GM19025 (cell line): Measurements from ENCODE around the gene CTR9.
"Not testable (repeated sequence)": the region's sequence is repeated elsewhere in the genome, so short reads cannot be mapped to it uniquely, and the experiment has no call there.

Source experiments
- ATAC-seq: cut with Tn5 transposase; IDR thresholded peaks from one replicate; pipeline ENCODE4 v1.9.1; 2021; ENCODE audit warnings: mild to moderate bottlenecking, low read depth, moderate library complexity; ENCODE audit not compliant: unreplicated experiment

The CTR9 gene

DNA sequence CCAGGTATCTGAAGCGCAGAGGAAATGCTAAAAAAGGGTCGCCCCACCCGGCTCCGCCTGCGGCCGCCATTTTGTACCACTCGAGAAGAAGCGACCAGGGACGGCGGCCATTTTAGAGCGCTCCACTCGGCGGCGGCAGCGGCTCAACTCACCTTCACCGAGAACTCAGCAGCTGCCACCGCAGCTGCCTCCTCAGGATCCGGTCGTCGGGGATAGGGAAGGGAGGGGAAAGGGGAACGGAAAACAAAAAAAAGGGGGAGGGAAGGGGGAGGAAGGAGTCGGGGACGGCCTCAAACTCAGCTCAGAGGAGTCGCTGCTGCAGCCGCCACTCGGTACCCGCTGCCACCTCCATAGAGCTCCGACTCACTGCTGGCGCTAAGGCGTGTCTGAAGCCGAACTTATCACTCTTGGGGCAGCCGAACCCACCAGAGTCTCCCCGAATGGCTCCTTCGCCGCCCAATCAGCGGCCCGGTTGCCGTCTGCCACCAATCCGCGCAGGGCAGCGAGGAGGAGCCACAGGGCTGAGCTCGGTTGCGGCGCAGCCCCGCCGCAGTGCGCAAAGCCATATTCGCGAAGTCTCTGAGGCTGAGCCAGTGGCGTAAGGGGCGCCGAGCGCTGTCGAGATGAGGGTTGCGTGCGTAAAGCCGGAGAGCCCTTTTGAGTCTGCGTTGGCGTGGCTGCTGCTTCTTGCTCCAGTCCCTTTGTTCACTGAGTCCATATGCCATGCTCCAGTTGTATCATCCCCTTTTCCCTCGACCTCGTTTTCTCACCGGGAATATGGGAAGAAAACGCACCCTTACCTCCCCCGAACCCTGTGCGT lies 57.7 kb downstream of the CTR9 start, which contains the start of gene EIF4G2:
EIF4G2 (minus strand) TSS at position 374 of the 820 bp plus-strand sequence.
- ATAC-seq = peak; percentile 89

DNA sequence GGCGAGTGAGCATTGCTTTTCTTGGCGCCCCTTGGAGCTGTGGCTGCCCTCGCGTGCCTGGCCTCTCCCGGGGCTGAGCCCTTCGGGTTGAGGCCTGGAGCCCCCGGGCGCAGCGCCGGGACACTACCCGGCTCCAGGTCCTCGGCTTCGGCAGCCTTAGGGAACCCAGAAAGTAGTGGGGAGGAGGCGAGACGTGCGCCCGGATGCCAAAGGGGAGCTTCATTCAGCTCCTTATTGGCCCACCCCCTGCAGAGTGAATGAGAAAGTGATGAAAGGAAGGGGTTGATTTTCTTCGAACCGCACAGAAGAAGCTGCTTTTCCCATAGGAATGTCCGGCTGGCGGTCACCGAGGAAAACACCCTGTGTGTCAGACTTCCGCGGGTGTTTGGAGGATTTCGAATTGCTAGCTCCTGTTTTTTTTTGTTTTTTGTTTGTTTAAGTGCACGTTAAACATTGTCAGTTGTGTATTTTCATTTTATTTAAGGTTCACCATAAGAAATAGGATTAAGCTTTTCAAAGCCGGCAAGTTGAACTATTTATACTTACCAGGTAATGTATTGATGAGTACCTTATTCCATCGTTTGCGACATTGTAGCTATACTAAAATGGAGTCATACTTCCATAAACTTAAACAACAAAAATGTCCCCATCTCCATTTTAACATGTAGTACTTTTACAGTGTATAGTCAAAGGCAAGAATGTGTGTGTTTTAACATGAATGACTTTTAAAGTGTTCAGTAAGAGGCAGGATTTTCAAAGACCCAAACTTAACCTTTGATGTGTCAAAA lies 58.5 kb downstream of the CTR9 start:
- ATAC-seq = peak; percentile 12

DNA sequence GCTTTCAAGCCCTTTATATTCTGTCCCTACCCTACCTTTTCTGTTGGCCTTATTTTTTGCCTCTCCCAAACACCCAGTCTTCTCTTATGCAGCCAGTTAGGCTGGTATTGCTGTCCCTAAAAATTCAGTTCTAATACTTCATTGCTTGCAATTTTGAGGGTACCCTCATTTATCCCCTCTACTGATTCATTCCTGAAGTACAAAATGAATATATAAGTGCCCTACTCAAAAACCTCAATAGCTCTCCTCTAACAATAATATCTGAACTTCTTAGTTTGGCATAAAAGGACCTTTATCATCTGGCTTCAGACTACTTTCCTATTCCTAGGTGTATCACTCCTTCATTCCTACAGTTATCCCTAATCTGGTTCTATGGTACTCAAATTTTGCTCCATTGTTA lies 62.9 kb downstream of the CTR9 start:
- ATAC-seq = no peak

DNA sequence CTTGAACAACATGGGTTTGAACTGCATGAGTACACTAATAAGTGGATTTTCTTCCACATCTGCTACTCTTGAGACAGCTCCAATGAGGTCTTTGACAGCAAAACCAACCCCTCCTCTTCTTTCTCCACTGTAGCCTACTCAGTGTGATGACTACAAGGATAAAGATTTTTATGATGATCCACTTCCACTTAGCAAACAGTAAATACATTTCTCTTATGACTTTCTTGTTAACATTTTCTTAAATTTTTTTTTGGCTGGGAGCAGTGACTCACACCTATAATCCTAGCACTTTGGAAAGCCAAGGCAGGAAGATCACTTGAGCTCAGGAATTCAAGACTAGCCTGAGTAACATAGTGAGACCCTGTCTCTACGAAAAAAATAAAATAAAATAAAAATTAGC lies 67.5 kb downstream of the CTR9 start:
- no peak for ATAC-seq

DNA sequence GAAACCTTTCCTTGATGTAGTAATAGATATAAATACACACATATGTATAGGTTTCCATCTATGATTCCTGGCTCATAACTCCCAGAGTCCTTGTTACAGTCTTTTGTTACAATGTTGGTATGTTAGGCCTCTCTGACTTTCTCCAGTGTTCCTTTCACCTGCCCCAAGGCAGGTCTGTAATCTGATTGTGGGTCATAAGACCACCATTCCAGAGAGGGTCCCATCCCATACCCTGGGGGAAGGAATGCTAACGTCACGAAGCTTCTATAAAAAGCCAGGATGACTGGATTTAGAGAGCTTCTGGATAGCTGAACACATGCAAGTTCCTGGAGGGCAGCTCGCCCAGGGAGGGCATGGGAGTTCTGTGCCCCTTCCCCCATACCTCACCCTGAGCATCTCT lies 71.4 kb downstream of the CTR9 start:
- ATAC-seq = not testable (repeated sequence)

DNA sequence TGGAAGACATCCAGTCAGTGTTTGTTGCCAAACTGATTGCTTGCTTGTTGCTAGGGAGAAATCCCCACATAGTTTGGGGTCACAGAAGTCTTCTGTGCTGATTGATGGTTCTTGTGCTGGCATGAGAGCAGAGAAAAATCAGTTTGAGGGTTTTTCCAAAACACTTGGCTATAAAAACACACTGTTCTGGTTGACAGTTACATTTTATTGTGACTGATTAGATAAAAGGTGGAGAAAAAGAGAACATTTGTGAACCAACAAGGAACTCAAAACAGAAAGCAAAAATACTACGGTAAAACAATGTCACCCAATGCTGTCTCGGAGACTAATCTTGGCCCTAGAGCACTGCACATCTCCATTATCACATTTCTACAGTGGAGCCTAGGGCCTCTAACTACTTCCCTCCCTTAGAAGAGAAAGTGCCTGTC lies 72.1 kb downstream of the CTR9 start:
- ATAC-seq = no peak

DNA sequence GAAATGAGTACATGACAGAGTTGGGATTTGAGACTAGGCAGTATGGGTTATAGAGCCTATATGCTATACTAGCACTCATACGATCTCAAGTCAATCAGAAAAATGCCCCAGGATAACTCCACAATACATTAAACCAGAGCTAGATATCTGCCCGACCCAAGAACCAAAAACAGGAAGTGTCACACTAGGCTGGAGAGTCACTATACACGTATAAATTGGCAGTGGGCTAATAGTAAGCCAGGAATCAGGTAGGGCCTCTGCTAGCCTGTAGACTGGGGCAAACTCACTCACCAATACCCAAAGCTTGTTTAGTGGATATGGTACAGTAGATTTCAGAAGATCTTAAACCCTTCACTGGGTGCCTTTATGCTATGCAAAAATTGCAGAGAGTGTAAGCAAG lies 73.8 kb downstream of the CTR9 start:
- ATAC-seq = no peak

DNA sequence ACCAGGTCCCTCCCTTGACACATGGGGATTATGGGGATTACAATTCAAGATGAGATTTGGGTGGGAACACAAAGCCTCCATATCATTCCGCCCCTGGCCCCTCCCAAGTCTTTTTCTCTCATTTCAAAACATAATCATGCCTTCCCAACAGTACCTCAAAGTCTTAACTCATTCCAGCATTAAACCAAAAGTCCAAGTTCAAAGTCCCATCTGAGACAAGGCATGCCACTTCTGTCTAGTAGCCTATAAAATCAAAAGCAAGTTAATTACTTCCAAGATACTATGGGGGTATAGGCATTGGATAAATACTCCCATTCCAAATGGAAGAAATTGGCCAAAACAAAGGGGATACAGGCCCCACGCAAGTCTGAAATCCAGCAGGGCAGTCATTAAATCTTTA lies 77.4 kb downstream of the CTR9 start:
- ATAC-seq = no peak

DNA sequence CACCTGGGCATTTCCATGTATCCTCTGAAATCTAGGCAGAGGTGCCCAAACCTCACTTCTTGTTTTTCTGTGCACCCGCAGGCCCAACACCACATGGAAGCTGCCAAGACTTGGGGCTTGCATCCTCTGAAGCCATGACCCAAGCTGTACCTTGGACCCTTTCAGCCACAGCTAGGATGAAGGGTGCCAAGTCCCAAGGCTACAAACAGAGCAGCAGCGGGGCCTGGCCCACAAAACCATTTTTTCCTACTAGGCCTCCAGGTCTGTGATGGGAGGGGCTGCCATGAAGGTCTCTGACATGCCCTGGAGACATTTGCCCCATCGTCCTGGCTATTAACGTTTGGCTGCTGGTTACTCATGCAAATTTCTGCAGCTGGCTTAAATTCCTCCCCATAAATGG lies 78.1 kb downstream of the CTR9 start:
- no peak for ATAC-seq
